SK-N-SH (cell line): ENCODE measurements around the gene LDB2.

ENCODE experiments used
- CTCF ChIP-seq: fragments of 200-600 bp; sonication (generic); IDR thresholded peaks from 2 replicates; pipeline ENCODE4 v1.6.1; 2017; ENCODE audit warnings: antibody characterized with exemption, mild to moderate bottlenecking, moderate library complexity
- IRF3 ChIP-seq: fragments of 150-350 bp; IDR thresholded peaks from 2 replicates; pipeline ENCODE4 v1.6.1; 2016; ENCODE audit warnings: mild to moderate bottlenecking, low read depth, low read length

- TF ChIP-seq CTCF (no peak), IRF3 (no peak)
Observed at GRCh38 chr4:16579866-16580265, 318.6 kb downstream of the LDB2 start.
